Erythroblast (primary cell): Measurements from ENCODE around the gene FBXO41.

ENCODE experiments used
- GATA1 ChIP-seq: IDR thresholded peaks from 2 replicates; pipeline ENCODE4 v1.6.1; 2011; ENCODE audit warnings: low read depth, mild to moderate bottlenecking, control low read depth, low read length, moderate library complexity
- POLR2A ChIP-seq: IDR thresholded peaks from 2 replicates; pipeline ENCODE4 v1.6.1; 2011; ENCODE audit warnings: mild to moderate bottlenecking, low read length

DNA sequence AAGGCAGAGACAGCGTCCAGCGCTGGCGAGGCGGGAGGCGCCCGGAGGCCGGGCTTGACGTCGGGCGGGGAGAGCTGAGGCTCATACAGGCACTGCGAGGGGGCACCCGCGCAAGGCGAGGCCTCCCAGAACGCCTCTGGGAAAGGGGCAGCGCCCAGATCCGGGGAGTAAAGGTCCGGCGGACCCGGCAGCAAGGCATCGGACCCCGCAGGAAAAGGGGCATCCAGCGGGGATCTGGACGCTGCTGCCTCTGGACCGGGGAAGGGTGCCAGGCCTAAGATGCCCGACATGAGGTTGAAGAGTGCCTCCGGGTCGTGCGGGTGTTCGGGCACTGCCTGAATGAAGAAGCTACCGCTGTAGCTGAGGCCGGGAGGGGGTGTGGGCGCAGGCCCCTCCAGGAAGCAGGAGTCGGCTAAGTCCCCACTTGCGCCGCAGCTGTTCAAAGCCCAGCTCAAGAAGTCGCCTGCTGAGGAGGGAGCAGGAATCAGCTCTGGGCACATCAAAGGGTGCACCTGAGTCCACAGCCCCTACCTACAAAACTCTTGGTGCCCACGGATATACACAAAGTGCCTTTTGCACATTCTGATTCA is 8.1 kb upstream of the FBXO41 start:
- TF ChIP-seq POLR2A (no peak), GATA1 (no peak)
